IMR-90 (cell line): ENCODE results near the gene ALPK3. TPM values are rescaled to one million over a fixed set of nuclear protein-coding genes. Genes with fewer than 3 reads are reported as not detected.

Source experiments
- ATAC-seq: fragments of 200-7000 bp; cut with Tn5 transposase; 2 replicates; pipeline ENCODE4 v1.9.1; 2020; ENCODE audit warnings: low read depth, mild to moderate bottlenecking, moderate library complexity
- BruUV-seq: library from RNA; stranded (reverse); fragments of 400-500 nt; replicated peaks from 2 replicates; lab custom pipeline; 2021; lab: Mats Ljungman, UMichigan
- CTCF ChIA-PET: fragments of 300-600 bp; formaldehyde crosslinking; extraction: SDS; loops from one replicate; lab custom pipeline; 2021; ENCODE audit warnings: antibody characterized with exemption; lab: Yijun Ruan, JAX
- POLR2A ChIA-PET: fragments of 300-600 bp; sonication (Branson Sonifier 250); formaldehyde crosslinking; loops from one replicate; lab custom pipeline; 2022; ENCODE audit warnings: antibody characterized with exemption; ENCODE audit not compliant: unreplicated experiment; lab: Charles Lee
- DNase-seq: peaks from one replicate; pipeline ENCODE4 v3.0.0; 2013
- H2AFZ ChIP-seq: replicated peaks from 2 replicates; pipeline ENCODE3; 2013; ENCODE audit warnings: low read length, mild to moderate bottlenecking; ENCODE audit not compliant: poor library complexity
- H2AK5ac ChIP-seq: 2 replicates; pipeline ENCODE4 v1.6.1; 2013; ENCODE audit warnings: low read depth, low read length, inconsistent platforms
- H2AK9ac ChIP-seq: replicated peaks from 2 replicates; pipeline ENCODE3; 2013; ENCODE audit warnings: mild to moderate bottlenecking, low read depth, low read length, moderate library complexity; ENCODE audit not compliant: poor library complexity
- H2BK120ac ChIP-seq: 2 replicates; pipeline ENCODE4 v1.6.1; 2013; ENCODE audit warnings: low read depth, low read length, inconsistent platforms
- H2BK15ac ChIP-seq: 3 replicates; pipeline ENCODE4 v1.6.1; 2013; ENCODE audit warnings: low read depth, low read length, inconsistent platforms
- H2BK20ac ChIP-seq: 2 replicates; pipeline ENCODE4 v1.6.1; 2013; ENCODE audit warnings: low read depth, mild to moderate bottlenecking, inconsistent platforms, low read length, moderate library complexity
- H2BK5ac ChIP-seq: 2 replicates; pipeline ENCODE4 v1.6.1; 2013; ENCODE audit warnings: mild to moderate bottlenecking, low read depth, low read length, inconsistent platforms; ENCODE audit not compliant: poor library complexity, severe bottlenecking
- H3K14ac ChIP-seq: replicated peaks from 2 replicates; pipeline ENCODE4 v1.6.1; 2013; ENCODE audit warnings: low read depth, low read length, inconsistent platforms
- H3K18ac ChIP-seq: 2 replicates; pipeline ENCODE4 v1.6.1; 2013; ENCODE audit warnings: low read depth, low read length, control low read depth
- H3K23ac ChIP-seq: 2 replicates; pipeline ENCODE4 v1.6.1; 2013; ENCODE audit warnings: low read depth, low read length, inconsistent platforms
- H3K27ac ChIP-seq: 2 replicates; pipeline ENCODE4 v1.5.1; 2013; ENCODE audit warnings: mild to moderate bottlenecking, control low read depth, low read length; ENCODE audit not compliant: insufficient read depth
- H3K27me3 ChIP-seq: 2 replicates; pipeline ENCODE4 v1.6.1; 2013; ENCODE audit warnings: low read length; ENCODE audit not compliant: control insufficient read depth, insufficient read depth
- H3K36me3 ChIP-seq: 2 replicates; pipeline ENCODE4 v1.6.1; 2013; ENCODE audit warnings: low read length, mixed read lengths; ENCODE audit not compliant: control insufficient read depth, insufficient read depth
- H3K4ac ChIP-seq: 2 replicates; pipeline ENCODE4 v1.6.1; 2013; ENCODE audit warnings: low read depth, low read length, inconsistent platforms
- H3K4me1 ChIP-seq: 2 replicates; pipeline ENCODE4 v1.6.1; 2013; ENCODE audit warnings: low read length, mixed read lengths; ENCODE audit not compliant: control insufficient read depth, insufficient read depth
- H3K4me2 ChIP-seq: 2 replicates; pipeline ENCODE4 v1.6.1; 2013; ENCODE audit warnings: low read depth, mild to moderate bottlenecking, control low read depth, low read length, moderate library complexity
- H3K4me3 ChIP-seq: 2 replicates; pipeline ENCODE4 v1.5.1; 2013; ENCODE audit warnings: low read depth, mild to moderate bottlenecking, control low read depth, low read length, moderate library complexity; ENCODE audit not compliant: insufficient read depth
- H3K56ac ChIP-seq: 2 replicates; pipeline ENCODE4 v1.6.1; 2013; ENCODE audit warnings: low read length, inconsistent platforms; ENCODE audit not compliant: insufficient read depth; ENCODE audit errors: extremely low read depth
- H3K79me1 ChIP-seq, 2 experiments: 2 replicates each; pipeline ENCODE4 v1.6.1; 2013; ENCODE audit warnings: low read length in 2 of 2, inconsistent platforms in 1 of 2, low read depth in 1 of 2
- H3K9ac ChIP-seq: 2 replicates; pipeline ENCODE4 v1.6.1; 2013; ENCODE audit warnings: low read depth, low read length, control low read depth
- H3K9me1 ChIP-seq: 2 replicates; pipeline ENCODE4 v1.6.1; 2013; ENCODE audit warnings: low read length, inconsistent platforms; ENCODE audit not compliant: insufficient read depth
- H3K9me3 ChIP-seq: 2 replicates; pipeline ENCODE4 v1.6.1; 2013; ENCODE audit warnings: low read length; ENCODE audit not compliant: control insufficient read depth, insufficient read depth
- H4K20me1 ChIP-seq: 2 replicates; pipeline ENCODE4 v1.6.1; 2013; ENCODE audit warnings: low read length, inconsistent platforms; ENCODE audit not compliant: insufficient read depth
- H4K5ac ChIP-seq: 2 replicates; pipeline ENCODE4 v1.6.1; 2013; ENCODE audit warnings: mild to moderate bottlenecking, low read depth, low read length, control low read depth
- H4K8ac ChIP-seq, 2 experiments: 2 replicates each; pipeline ENCODE4 v1.6.1; 2013; ENCODE audit warnings: low read depth in 2 of 2, low read length in 2 of 2, control low read depth in 1 of 2, inconsistent platforms in 1 of 2
- H4K91ac ChIP-seq: 2 replicates; pipeline ENCODE4 v1.6.1; 2013; ENCODE audit warnings: low read depth, low read length, inconsistent platforms; ENCODE audit not compliant: insufficient read depth
- BHLHE40 ChIP-seq: fragments of 150-350 bp; IDR thresholded peaks from 2 replicates; pipeline ENCODE4 v1.6.1; 2016; ENCODE audit warnings: mild to moderate bottlenecking, low read depth, low read length
- CEBPB ChIP-seq: IDR thresholded peaks from 2 replicates; pipeline ENCODE4 v1.6.1; 2012; ENCODE audit warnings: low read depth, low read length, improper control_type of control experiment
- CHD1 ChIP-seq: IDR thresholded peaks from 2 replicates; pipeline ENCODE4 v1.6.1; 2012; ENCODE audit warnings: low read depth, low read length, improper control_type of control experiment
- ELK1 ChIP-seq: fragments of 150-350 bp; IDR thresholded peaks from 2 replicates; pipeline ENCODE4 v1.6.1; 2016; ENCODE audit warnings: low read depth, mild to moderate bottlenecking, low read length, moderate library complexity, borderline replicate concordance
- FOS ChIP-seq: fragments of 150-350 bp; IDR thresholded peaks from 2 replicates; pipeline ENCODE4 v1.6.1; 2016; ENCODE audit warnings: low read depth, low read length
- MAFK ChIP-seq: IDR thresholded peaks from 2 replicates; pipeline ENCODE4 v1.6.1; 2012; ENCODE audit warnings: low read depth, low read length, improper control_type of control experiment
- MAZ ChIP-seq: IDR thresholded peaks from 2 replicates; pipeline ENCODE4 v1.6.1; 2012; ENCODE audit warnings: low read depth, mild to moderate bottlenecking, low read length, improper control_type of control experiment, moderate library complexity, borderline replicate concordance
- MXI1 ChIP-seq: IDR thresholded peaks from 2 replicates; pipeline ENCODE4 v1.6.1; 2012; ENCODE audit warnings: low read depth, mild to moderate bottlenecking, low read length, moderate library complexity, borderline replicate concordance
- NFE2L2 ChIP-seq: fragments of 150-350 bp; IDR thresholded peaks from 2 replicates; pipeline ENCODE4 v1.6.1; 2016; ENCODE audit warnings: low read depth, mild to moderate bottlenecking, low read length
- POLR2A ChIP-seq: IDR thresholded peaks from 2 replicates; pipeline ENCODE4 v1.6.1; 2012; ENCODE audit warnings: mild to moderate bottlenecking, low read depth, low read length
- RAD21 ChIP-seq: IDR thresholded peaks from 2 replicates; pipeline ENCODE4 v1.6.1; 2012; ENCODE audit warnings: low read length, improper control_type of control experiment
- RCOR1 ChIP-seq: IDR thresholded peaks from 2 replicates; pipeline ENCODE4 v1.6.1; 2012; ENCODE audit warnings: mild to moderate bottlenecking, low read length, improper control_type of control experiment; ENCODE audit not compliant: insufficient replicate concordance
- RFX5 ChIP-seq: IDR thresholded peaks from 2 replicates; pipeline ENCODE4 v1.8.0; 2012; ENCODE audit warnings: low read depth, mild to moderate bottlenecking, low read length, moderate library complexity
- SMC3 ChIP-seq: fragments of 150-350 bp; IDR thresholded peaks from 2 replicates; pipeline ENCODE4 v1.6.1; 2016; ENCODE audit warnings: low read depth, mild to moderate bottlenecking, antibody characterized with exemption, low read length, moderate library complexity
- WGBS, 2 experiments: methylation state at CpG; one replicate each; pipeline versions ENCODE4 v1.1.5 to v1.1.7; 2013; ENCODE audit warnings: missing lambda C conversion rate in 2 of 2; ENCODE audit not compliant: insufficient read length in 1 of 2; ENCODE audit errors: extremely low coverage in 2 of 2; 5-methylcytosine and 5-hydroxymethylcytosine counted together
- dilution Hi-C: fragments of 300-500 bp; cut with HindIII; formaldehyde crosslinking; loops from one replicate; pipeline ENCODE4 v1.14.3; 2018; ENCODE audit warnings: low sequenced_read_pairs; ENCODE audit not compliant: unreplicated experiment
- in situ Hi-C: fragments of 300-500 bp; cut with MboI; formaldehyde crosslinking; loops from 3 replicates; pipeline ENCODE4 v1.14.3; 2019; ENCODE audit warnings: low sequenced_read_pairs, inconsistent platforms, mixed read lengths
- intact Hi-C: fragments of 100-400 bp; cut with micrococcal nuclease; formaldehyde crosslinking; loops from 2 replicates; pipeline ENCODE4 v1.10.0; 2022
- polyA plus RNA-seq, 3 experiments: library from polyadenylated mRNA; depleted of rRNA; stranded (reverse); fragments of >200 nt; gene quantifications; 2 replicates each; pipeline ENCODE4 v1.2.3, GENCODE V29; 2012; ENCODE audit warnings: low replicate concordance in 1 of 3
- total RNA-seq: library from RNA; depleted of rRNA; stranded (reverse); fragments of >200 nt; gene quantifications from 2 replicates; pipeline ENCODE4 v1.2.3, GENCODE V29; 2012
- TF ChIP-seq, protein P1 (sequence below): fragments of 150-350 bp; IDR thresholded peaks from 2 replicates; pipeline ENCODE4 v1.6.1; 2017; ENCODE audit warnings: mild to moderate bottlenecking, antibody characterized with exemption, low read length, low read depth
- TF ChIP-seq, protein P2 (sequence below): conservative IDR thresholded peaks from 2 replicates; pipeline ENCODE4 v1.5.1; 2012; ENCODE audit warnings: mild to moderate bottlenecking, low read depth, low read length, improper control_type of control experiment

The ALPK3 gene
- total and polyA plus RNA-seq, 2 of the 4 experiments (the other 2 are of a cell fraction), result under 0.01 to 0.26 TPM

GRCh38 chr15:84861781-84862180 is 44.6 kb downstream of the ALPK3 start:
- H2BK20ac ChIP-seq, result no peak overlapping the region
- H3K4me1 ChIP-seq, result no peaks in the 10 kb centered on the region
- H3K27ac ChIP-seq, result no peak overlapping the region
- no peak overlapping the region for H3K4me3 ChIP-seq
- peaks cover 21% of the 10 kb centered on the region for H3K27me3 ChIP-seq
- H2BK15ac ChIP-seq, result no peak overlapping the region
- no peaks in the 10 kb centered on the region for H3K36me3 ChIP-seq
- no peak overlapping the region for H2AK5ac ChIP-seq
- H3K9ac ChIP-seq, result no peak overlapping the region
- no TSS peak for BruUV-seq
- dilution Hi-C loops, result no loop called here
- H2AK9ac ChIP-seq, result no peak overlapping the region
- H3K9me1 ChIP-seq, result no peaks in the 10 kb centered on the region
- H3K14ac ChIP-seq, result no peak overlapping the region
- no peak overlapping the region for H3K56ac ChIP-seq
- ATAC-seq, result no peak
- H4K20me1 ChIP-seq, result no peaks in the 10 kb centered on the region
- WGBS, 2 experiments, result no CpG with 5 or more reads among the region's 3 CpGs
- ChIA-PET POLR2A (no interaction called here), CTCF (interaction anchor here (0.6 to 0.7 kb wide), 2 partner anchors 18 to 161 kb away, joined by 3 to 5 read pairs; no protein-coding TSS in a partner anchor)
- no peak for DNase-seq
- H3K23ac ChIP-seq, result no peak overlapping the region
- no peak overlapping the region for H2AFZ ChIP-seq
- no peak overlapping the region for H2BK5ac ChIP-seq
- TF ChIP-seq CEBPB, result no peak
- no peak for TF ChIP-seq RAD21
- TF ChIP-seq, protein P1, sequence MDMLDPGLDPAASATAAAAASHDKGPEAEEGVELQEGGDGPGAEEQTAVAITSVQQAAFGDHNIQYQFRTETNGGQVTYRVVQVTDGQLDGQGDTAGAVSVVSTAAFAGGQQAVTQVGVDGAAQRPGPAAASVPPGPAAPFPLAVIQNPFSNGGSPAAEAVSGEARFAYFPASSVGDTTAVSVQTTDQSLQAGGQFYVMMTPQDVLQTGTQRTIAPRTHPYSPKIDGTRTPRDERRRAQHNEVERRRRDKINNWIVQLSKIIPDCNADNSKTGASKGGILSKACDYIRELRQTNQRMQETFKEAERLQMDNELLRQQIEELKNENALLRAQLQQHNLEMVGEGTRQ, result no peak
- TF ChIP-seq, protein P2, sequence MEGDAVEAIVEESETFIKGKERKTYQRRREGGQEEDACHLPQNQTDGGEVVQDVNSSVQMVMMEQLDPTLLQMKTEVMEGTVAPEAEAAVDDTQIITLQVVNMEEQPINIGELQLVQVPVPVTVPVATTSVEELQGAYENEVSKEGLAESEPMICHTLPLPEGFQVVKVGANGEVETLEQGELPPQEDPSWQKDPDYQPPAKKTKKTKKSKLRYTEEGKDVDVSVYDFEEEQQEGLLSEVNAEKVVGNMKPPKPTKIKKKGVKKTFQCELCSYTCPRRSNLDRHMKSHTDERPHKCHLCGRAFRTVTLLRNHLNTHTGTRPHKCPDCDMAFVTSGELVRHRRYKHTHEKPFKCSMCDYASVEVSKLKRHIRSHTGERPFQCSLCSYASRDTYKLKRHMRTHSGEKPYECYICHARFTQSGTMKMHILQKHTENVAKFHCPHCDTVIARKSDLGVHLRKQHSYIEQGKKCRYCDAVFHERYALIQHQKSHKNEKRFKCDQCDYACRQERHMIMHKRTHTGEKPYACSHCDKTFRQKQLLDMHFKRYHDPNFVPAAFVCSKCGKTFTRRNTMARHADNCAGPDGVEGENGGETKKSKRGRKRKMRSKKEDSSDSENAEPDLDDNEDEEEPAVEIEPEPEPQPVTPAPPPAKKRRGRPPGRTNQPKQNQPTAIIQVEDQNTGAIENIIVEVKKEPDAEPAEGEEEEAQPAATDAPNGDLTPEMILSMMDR, result no peak
- TF ChIP-seq RCOR1, result no peak
- TF ChIP-seq ELK1, result no peak
- TF ChIP-seq RFX5, result no peak
- TF ChIP-seq MXI1, result no peak
- TF ChIP-seq MAFK, result no peak
- no peak for TF ChIP-seq SMC3
- TF ChIP-seq FOS, result no peak
- TF ChIP-seq BHLHE40, result no peak
- no peak for TF ChIP-seq POLR2A
- TF ChIP-seq MAZ, result no peak
- TF ChIP-seq NFE2L2, result no peak
- TF ChIP-seq CHD1, result no peak
- no peak overlapping the region for H4K8ac ChIP-seq
- in situ Hi-C loops, result no loop called here
- no peaks in the 10 kb centered on the region for H3K9me3 ChIP-seq
- H3K4me2 ChIP-seq, result no peak overlapping the region
- intact Hi-C loops, result no loop called here
- no peaks in the 10 kb centered on the region for H3K79me1 ChIP-seq
- H2BK120ac ChIP-seq, result no peak overlapping the region
- H4K5ac ChIP-seq, result no peak overlapping the region
- H3K4ac ChIP-seq, result no peak overlapping the region
- no peak overlapping the region for H4K91ac ChIP-seq
- no peak overlapping the region for H3K18ac ChIP-seq
